Hindlimb muscle (tissue), 1 donor: ENCODE results near the gene RFTN1. TPM values are rescaled to one million over a fixed set of nuclear protein-coding genes. Genes with fewer than 3 reads are reported as not detected.
"Not testable (repeated sequence)": the region's sequence is repeated elsewhere in the genome, so short reads cannot be mapped to it uniquely, and the experiment has no call there.

ENCODE experiments used
- DNase-seq: peaks from one replicate; pipeline ENCODE4 v3.0.0-alpha.2; 2013
- polyA plus RNA-seq: library from polyadenylated mRNA; unstranded; fragments of 120-200 nt; gene quantifications from one replicate; pipeline ENCODE4 v1.2.1, GENCODE V29; 2013; ENCODE audit not compliant: insufficient read length

RFTN1 gene
- polyA plus RNA-seq, 1 donor = 22.2 TPM

DNA sequence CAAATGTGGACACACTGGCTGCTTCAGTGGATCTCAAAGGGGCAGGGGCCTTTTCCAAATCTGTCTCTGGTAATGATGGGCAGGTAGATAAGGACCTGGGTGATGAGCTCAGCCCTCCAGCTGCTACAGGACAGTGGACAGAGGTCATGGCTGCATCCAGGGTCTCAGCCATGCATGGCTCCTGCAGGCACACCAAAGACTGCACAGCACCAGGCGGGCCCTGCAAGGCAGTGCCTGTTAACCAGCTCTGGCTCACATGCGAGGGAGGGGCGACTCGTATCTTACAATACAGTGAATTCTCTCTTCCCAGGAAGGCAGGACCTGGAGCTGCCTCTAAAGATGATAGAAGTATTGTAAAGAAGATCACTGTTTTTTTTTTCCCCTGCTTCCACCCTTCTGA is 189.8 kb downstream of the RFTN1 start:
- DNase-seq = no peak

DNA sequence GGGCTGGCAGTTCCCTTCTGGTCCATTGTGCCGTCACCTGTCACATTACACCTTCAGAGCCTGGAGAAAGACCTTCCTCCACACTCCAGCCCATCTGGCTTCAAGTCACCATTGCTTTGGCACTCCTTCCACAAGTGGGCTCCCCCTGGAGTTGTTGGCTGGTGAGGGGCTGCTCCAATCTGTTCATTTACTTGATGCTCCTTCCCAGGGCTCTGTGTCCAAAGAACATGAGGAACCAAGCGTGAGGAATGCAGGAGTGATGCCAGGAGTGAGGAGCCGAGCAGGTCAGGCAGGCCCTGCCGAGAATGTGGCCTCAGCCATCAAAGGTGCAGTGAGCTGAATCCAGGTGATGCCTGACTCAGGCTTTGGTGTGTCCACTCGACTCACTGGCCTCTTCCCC is 191.3 kb downstream of the RFTN1 start:
- DNase-seq = no peak

DNA sequence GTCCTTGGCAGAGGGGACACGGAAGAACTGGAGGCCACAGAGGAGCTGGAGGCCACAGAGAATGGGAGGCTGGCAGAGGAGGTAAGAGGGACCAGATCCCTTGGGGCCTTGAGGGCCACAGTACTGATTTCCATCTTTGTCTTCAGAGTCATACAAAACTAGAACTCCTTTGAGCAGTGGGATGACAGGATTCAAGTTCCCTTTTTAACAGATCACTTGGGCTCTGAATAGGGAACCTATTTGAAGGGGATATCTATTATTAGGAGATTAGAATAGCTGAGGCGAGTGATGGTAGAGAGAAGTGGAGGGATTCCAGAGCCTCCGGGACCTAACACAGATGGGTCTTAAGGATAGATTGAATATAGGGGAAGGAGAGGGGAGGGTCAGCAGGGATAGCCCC is 192.8 kb downstream of the RFTN1 start:
- DNase-seq = no peak

DNA sequence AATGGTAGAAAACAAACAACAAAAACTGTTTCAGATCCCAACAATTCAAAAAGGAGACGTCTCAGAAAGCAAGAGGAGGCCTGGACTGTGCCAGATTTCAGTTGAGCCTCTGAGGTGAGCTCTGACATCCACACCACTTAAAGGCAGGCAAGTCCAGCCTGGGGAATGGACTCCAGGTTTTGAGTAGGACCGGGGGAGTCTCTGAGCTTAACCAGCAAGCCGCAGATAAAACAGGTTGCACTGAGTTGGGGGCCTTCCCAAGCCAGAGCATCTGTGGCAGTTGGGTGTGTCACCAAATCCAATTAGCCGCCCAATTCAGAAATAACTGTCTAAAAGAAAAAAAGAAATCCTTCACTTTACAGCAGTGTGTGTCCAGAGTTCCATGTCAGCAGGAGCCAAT is 193.8 kb downstream of the RFTN1 start:
- DNase-seq = no peak

DNA sequence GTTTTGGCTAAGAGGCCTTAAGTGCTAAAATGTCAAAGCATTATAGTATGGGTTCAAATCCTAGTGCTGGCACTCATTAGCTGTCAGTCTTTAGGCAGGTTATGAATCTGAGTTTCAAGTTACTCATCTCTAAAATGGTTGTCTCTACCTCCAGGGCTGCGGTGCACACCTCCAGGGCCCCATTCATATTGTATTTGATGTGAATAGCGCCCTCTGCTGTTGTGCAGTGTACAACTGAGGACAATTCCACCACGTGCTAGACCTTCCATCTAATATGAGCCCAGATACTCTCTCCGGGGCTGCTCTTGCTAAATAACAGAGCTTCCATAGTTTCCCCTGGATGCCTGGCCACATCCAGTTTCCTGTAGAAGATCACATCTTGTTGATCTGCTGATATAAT is 194.2 kb downstream of the RFTN1 start:
- DNase-seq = no peak

DNA sequence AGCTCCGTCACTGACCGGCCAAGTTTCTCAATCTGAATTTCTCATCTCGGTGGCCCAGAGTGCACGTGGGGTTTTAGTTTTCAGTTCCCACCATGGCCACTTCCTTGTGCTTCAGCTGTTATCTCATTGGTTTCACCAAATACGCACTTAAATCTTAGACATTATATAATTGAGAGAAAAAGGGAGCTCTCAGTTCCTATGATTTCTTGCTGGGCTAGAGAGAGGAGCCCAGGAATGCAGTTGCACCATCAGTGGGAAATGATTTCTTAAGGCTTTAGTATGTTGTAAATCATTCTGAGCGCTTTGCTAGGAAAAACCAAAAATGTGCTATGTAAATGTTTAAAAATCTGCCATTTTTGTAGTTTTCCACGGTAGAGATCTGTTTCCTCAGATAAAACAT is 195.3 kb downstream of the RFTN1 start:
- DNase-seq = no peak

DNA sequence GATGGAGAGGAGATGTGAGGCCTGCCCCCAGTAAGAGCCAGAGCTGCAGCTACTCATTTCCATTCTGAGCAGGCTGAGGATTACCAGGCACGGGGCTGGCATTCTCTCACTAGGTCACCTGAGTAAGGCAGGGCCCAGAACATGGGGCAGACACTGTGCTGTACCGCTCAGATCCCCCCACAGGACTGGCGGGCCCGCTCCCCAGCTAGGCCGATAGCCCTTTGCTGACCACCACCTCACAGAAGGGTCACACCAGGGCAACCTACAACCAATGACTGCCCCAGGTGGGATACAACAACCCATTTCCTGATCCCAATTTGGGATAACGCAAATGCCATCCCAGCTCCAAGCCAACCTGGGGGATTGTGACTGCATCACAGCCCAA is 195.9 kb downstream of the RFTN1 start:
- DNase-seq = no peak

DNA sequence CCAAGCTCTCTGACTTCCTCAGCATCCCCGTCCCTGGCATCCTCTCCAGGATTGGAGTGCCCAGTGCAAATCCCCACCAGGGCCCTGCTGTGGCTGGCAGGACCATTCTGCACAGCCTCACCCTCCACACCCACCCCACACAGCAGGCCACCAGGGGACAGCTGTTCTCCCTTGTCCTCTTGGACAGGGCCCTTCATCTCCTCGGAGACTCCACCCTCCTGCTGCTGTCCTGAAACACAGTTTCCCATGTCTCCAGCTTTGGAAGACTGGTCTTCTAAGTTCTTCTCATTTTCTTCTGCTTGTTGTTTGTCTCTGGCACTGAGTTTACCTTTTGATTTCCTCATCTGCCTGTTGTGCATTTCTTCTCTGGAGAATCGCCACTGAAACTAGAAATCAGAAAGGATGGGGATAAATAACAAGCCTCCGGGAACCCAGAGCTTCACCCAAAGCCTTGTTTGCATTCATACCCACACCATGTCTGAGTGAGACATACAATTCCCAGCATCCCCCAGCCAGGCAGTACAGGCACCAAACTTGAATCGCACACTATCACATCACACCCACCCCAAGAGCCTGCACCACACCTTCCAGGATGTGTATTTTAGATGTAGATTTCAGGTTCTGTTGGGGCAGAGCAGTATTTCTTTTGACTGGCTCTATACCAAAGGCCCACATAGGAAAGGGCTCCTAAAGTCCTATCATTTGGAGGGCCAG is 196.5 kb downstream of the RFTN1 start:
- DNase-seq = no peak

DNA sequence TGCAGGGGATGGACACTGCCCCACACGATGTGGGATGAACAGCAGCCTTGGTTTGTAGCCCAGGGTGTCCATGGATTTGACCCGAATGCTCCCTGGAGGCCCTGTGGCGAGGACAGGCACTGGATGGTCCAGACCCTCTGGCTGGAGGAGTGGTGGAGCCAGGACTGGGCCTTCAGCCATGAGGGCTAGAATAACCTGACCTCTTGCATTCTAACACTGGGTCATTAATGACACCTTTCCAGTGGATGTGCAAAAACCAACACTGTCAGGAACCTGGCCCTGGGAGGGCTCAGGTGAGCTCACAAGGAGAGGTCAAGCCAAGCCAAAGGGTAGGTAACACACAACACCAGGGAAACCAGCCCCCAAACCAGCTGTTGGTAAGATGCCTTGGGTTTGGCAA is 197.1 kb downstream of the RFTN1 start:
- no peak for DNase-seq

DNA sequence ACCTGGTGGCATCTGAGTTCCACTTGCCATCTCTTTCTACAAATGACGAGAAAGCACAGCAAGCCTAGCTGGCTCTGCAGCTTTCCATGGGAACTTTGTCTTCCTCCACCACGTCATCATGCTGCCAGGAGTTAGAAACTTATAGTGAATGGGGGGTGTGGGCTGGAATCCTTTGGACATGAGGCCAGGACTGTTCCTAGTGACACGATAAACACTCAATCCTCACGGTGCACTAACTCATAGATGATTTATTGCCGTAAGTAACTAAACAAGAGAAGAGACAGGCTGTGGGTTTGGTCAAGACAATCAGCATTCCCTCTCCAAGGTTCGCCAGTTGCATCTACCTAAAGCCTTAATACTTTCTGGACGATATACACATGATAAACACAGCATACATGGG is 197.9 kb downstream of the RFTN1 start:
- DNase-seq = no peak

DNA sequence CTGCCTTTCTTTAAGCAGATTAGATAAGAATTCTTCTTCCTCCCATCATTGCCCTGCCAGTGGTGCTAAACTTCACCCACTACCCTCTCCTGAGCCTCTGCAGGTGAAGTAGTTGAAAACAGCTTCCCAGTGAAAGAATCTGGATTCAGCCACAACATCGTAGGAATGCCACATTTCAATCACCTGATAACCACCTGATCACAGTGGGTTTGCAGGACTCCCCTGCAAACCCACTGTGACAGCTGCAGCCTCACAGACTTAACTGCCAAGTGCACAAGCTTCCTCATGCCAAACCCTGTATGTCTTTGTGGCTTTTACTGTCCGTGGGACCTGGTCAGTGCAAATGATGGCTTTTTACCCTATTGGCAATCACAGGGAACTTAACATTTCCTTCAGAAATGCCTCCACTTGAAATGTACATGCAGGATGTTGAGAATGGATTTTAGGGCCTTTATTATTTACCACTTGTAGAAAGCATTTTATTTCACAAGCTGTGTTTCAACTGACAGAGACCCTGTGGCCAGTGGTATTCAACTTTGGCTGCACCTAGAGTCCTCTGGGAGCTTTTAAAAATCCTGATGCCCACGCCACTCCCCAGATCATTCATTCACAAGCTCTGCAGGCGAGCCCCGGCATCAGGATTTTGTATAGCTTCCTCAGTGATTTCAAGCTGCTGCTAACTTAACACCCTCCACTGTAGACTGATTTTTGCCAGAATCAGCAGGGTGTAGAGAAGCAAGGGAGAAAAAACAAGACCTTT is 199.4 kb downstream of the RFTN1 start:
- DNase-seq = no peak

DNA sequence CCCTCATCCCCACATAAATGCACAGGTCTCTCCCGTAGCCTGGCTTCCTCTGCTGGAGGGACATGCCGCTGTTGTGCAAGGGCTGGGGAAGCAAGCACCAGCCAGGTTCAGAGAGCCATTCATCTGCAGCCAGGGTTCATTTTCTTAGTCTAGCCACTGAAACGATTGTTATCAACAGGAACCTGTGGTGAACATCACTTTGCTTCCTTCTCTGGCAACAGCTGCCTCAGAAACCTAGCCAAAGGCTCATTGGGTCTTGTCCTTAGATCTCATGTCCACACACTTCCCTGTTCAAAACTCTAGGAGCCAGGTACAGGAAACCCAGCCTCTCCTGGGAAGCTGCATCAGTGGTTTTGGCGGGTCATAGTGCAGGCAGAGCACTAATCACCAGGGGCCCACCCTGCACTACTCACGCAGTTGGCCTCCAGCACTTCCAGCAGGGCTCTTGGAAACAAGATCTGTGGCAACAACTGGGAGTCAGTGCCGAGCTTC is 201.5 kb downstream of the RFTN1 start:
- no peak for DNase-seq

DNA sequence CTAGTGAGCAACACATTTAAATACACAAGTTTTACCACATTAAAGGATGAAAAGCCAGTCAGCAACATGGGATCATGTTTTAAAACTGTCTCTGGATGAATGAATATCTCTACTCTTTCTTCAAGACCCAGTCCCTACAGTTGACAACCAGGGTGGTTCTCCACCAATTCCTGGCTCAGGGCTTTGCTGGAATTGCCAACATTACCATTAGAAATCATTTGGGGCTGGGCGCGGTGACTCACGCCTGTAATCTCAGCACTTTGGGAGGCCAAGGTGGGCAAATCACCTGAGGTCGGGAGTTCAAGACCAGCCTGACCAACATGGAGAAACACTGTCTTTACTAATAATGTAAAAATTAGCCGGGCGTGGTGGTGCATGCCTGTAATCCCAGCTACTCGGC is 203.0 kb downstream of the RFTN1 start:
- DNase-seq = not testable (repeated sequence)

DNA sequence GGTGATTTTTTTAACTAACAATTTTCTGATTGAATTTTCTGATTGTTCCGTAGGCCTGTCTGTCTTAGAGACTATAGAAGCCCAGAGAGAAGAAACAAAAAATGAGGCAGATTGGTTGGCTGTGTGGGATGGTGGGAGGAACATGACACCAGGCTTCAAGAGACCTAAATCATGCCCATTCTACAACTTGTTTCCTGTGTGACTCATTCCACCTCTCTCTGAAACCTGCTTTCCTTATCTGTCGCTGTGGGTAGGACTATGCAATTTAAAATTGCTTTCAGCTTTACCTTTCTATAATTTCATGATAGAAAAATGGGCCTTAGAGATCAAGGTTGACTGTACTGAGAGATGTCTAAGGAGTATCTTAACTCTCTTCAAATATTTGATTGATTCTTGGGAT is 203.9 kb downstream of the RFTN1 start:
- DNase-seq = no peak

DNA sequence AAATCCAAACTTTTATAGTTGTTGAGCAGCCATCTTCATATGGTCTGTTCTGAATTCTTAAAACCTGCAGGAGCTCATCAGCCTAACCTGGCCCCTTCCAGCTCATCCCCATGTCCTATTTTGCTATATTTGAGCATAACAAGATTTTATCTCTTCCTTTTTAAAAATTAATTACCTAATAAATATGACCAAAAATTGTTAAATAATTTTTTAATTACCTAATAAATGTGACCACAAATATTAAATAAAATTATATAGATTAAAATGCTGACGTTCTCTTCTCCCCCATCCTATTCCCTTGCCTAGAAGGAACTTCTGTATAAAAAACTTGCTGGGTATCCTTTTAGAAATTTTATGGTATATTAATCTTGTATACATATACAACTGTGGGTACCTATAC is 204.8 kb downstream of the RFTN1 start:
- no peak for DNase-seq

DNA sequence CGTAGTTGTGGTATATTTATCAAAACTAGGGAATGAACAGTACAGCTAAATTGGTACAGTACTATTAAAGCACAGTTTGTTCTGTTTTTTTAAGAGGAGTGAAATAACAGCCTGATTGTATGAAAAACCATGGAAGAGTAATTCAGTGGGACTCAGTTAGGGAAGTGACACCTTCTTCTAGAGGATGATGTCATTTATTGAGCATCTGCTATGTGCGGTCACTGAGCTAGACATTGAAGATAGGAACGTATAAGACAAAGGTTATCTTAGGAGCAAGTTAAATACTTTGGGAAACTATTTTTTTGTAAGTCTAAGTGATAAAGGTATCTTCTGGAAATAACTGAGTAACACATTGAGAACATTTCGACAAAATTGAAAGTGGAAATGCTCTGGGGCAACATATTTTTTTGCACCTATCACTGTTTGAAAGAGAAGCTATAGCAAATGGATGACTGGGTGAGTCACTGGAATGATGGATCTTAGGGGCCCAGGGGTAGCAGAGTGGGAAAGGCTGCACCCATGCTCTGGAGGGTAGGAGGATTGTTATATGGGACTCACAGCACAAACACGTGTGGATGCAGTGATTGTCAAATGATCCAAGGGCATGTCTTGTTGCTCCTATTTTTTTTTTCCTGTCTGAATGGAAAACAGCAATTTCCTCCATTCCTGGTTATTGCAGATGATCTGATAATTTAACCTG is 205.5 kb downstream of the RFTN1 start:
- no peak for DNase-seq

DNA sequence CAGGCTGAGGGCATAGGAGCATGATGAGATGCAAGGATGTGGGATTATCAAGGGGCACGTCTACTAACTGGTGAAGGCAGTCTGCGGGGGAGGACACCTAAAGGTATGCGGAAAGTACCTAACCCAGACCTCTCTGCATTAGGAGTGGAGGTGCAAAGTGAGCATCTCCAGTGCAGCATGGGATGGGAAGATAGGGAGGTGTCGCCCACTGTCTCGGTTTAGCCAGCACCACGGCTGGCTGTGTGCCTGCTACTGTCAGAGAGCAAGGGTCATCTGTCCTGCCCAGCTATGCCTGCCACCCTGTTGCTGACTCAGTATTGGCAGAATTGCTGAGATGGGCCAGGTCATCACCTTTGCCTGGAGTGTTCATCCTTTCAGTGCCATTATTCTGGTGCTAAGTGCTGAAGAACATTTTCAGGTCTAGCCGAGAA is 208.4 kb downstream of the RFTN1 start:
- no peak for DNase-seq

DNA sequence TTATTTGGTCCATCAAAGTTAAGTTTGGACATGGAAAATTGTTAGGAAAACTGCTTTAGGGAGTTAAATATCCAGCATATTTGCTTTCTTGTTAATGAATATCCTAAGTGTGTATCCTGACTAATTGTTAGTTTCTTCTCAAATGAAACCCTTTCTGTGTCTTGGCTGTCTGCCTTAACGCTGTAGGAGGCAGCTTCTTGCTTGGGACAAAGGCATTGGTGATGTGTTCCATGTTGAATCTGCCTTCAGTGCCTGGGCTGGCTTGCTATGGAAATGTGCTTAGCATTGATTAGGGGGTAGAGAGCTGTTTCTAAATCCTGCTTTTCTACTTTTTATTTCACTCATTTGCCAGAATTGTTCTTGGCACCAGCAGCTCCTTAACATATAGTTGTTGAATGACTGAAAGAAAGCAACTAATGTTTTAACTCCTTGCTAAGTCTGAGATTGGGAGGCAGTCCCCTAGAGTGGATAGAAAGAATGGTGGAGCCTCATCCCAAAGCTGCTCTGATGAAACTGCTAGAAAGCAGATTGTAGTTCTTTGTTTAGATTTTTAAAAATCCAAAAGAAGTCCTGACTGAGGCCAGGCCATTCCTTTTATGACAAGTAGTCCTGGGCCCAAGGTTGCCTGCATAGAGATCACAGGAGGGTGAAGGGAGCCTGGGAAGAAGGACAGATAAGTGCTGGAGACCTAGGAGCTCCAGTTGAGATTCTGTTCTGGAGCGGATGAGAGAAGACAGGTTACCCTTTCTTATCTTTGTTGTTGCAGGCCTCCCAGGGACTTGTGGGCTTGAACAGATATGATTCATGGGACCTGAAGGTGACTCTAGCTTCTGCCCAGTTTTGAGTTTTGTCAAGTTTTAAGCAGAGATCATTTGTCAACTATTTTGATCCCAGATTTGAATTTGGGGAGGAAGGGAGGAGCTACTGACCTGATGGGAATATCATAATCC is 209.2 kb downstream of the RFTN1 start:
- no peak for DNase-seq

DNA sequence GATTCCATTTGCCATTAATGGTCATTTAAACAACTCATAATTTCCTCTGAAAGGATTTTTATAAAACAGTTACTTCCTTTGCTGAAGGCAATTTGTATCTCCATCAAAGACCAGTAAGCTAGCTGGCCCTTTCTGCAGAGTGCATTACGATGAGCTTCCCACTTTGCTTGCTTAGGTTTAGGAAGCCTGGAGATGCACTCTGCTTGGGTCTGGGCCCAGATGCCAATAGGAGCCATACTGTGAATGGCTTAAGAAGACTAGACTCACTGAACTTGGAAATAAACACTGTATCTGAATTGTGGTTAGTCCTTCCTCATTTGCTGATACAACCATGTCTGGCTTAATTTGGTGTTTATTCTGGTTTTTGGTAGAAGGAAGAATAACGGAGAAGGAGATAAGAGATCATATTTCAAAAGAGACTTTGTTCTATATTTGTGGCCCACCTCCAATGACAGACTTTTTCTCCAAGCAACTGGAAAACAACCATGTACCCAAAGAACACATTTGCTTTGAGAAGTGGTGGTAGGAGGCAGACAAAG is 210.4 kb downstream of the RFTN1 start:
- DNase-seq = no peak

DNA sequence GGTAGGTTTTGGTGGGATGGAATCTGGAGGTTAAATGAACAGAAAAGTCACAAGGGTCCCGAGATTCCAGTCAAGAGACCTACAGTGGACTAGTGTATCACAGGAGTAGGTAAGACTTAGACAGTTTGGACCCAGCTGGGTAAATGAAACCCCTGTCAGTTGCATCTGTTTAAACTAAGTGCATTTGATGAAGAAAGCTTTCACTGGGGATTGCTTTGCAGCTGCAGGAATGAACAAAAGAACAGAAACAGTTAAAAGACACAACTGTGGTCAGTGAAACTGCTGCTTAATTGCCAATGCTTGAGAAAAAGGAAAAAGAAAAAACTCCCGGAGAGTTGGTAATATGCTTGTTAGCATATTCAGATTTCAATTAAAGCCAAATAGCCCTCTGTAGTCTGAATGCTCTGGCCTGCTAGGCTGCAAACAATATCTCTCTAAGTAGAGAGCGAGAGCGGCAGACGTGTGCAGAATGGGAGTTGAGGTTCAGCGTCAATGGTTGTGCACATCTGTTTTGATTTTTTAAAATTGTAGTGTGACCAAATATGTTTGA is 211.3 kb downstream of the RFTN1 start:
- DNase-seq = no peak

DNA sequence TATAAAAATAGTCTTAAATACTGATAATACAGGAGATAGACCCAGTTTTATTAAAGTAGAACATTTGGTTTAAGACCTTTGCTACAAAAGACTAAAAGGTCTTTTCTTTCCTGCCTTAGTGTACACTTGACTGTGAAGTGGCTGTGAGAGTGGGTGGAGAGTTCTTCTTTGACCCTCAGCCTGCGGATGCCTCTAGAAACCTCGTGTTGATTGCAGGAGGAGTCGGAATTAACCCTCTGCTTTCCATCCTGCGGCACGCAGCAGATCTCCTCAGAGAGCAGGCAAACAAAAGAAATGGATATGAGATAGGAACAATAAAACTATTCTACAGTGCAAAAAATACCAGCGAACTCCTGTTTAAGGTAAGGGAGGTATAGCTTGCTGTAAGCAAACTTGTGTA is 212.0 kb downstream of the RFTN1 start:
- DNase-seq = no peak

DNA sequence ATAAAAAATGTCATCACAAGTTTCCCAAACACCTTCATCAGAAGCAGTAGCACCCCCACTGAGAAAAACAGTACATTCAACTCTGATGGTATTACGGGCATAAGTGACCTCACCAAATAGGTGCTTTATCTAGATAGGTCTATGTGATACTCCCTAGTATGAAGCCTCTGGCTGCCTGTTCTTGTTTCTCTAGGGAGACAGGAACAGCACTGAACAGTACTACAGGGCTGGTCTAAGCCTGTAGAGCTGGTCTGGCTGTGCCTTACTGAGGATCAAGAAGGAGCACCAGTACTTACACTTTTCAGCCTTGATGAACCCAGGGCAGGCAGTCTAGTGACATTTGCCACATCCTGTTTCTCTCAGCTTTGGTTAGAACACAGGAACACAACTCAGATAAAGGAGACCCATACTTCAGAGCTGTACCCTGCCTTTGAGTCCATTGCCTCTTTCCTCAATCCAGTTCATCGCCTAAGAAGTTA is 212.6 kb downstream of the RFTN1 start:
- no peak for DNase-seq
